Measurements from ENCODE around the gene TIGD6.
"Not testable (repeated sequence)": the region's sequence is repeated elsewhere in the genome, so short reads cannot be mapped to it uniquely, and the experiment has no call there.

TIGD6 gene

DNA sequence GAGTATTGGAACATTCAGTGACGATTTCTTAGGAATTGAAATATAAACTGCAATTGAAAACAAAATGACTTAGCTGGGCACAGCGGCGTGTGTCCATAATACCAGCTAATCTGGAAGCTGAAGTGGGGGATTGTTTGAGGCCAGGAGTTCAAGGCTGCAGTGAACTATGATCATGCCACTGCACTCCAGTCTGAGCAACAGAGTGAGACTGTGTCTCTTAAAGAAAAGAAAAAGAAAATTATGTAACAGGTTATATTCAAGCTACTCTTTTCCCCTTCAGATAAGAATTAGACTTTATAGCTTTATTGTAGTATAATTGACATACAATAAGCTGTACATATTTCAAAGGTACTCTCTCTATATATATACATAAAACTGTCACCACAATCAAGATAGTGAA lies 33.5 kb downstream of the TIGD6 start:
- DNase-seq = no peak

GRCh38 chr5:149963729-149964128 lies 36.7 kb downstream of the TIGD6 start:
- no peak for DNase-seq

GRCh38 chr5:149962601-149963300 lies 37.7 kb downstream of the TIGD6 start:
- no peak for DNase-seq

DNA sequence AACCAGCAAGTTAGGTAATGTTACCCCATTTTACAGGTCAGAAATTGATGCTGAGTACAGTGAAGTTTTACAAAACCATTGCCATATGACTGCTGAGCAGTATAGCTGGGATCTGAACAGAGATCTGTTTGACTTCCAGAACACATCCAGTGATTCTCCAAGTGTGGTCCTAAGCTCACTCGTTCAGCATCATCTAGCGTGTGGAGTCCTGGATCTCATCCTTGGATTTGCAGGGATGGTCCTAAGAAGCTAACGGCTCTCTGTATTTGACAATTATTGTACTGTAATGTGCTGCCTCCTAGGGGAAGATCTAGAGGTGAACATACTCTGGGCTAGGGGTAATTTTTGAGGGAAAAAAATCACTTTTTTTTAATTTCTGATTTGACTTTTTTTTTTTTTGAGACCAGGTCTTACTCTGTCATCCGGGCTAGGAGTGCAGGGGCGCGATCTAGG lies 38.5 kb downstream of the TIGD6 start:
- DNase-seq = peak; percentile 23

DNA sequence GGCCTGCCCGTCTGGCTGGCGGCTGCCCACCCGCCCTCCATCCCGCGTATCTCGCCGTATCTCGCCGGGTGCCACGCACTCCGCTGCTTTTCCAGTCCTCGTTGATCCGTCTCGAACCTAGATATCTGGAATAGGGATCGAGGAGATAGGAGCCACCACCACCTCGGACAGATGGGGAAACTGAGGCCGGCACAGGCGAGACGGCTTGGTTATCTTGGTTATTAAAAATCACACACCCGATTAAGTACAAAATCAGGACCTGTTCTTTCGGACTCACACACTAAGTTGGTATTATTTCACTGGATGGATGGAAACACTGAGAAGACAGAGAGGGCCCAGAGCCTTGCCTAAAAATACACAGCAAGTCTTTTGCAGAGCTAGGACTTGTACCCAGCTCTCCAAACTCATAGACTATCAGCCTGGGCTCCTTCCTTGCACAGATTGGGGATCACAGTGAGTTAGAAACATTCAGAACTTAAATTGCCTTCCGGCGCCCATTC lies 39.2 kb downstream of the TIGD6 start:
- DNase-seq = no peak

DNA sequence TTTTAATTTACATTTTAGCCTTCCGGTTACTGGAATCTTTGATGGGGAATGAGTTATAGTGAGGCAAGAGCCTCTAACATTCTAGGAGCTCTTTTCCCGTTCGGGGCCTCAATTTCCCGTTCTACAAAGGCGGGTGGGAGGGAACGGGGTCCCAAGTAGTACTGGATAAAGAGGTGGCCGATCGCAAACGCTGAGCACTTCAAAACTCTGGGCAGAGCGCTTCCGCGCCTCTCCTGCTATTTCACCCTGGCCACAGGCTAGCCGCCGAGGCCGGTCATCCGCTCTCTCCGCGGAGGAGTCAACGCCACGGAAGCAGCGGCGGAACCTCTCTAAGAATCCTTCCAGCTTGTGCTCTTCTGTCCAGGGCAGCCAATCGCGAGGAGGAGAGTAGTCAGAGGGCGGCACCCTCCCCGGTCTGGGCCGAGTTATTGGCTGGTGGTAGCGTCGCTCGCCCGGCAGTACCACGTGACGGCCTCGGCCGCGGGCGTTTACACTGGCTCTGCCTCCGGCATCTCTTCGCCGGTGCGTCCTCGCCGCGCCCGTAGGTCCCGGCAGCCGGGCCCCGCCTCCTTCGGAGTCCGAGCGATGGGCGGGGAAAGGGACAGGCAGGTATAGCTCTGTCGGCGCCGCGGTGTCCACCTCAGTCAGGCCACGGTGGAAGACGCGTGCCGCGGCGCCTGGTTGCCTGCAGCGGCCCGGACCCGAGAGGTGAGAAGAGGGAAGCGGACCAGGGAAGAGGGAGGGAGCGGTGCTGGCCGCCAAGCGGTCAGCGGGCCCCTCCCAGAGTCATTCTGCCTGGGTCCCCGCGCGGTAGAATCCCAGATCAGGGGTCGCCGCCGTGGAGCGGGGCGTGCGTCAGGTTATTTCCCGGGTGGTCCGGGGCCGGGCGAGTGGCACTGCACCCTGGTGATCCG lies 39.9 kb downstream of the TIGD6 start, which contains the start of gene SLC26A2:
Gene SLC26A2, plus strand, starts transcription at position 487 of the 914 bp plus-strand sequence. CDS start 16,895 bp downstream, outside the sequence.
- peak; percentile 95 for DNase-seq

GRCh38 chr5:149959406-149960236 lies 40.8 kb downstream of the TIGD6 start:
- peak; percentile 70 for DNase-seq

DNA sequence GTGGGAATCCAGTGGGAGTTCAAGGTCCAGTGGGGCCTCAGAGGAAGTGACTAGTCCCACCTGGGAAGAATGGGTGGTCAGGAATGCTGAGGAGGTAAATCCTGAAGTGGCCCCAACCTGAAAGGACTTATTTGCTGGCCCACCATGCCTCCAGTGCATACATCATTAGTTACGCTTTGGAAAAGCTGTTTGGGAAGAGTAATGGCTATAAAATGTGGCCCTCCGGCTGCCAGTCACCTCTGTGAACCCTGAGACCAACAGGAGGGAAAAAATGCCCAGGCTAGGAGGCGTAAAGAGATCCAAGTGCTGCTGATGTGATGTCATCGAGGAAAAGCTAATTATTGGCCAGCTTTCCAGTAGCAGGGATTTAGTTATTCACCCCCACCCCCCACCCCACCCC lies 42.6 kb downstream of the TIGD6 start:
- no peak for DNase-seq

GRCh38 chr5:149956685-149957084 lies 43.8 kb downstream of the TIGD6 start:
- DNase-seq = no peak

DNA sequence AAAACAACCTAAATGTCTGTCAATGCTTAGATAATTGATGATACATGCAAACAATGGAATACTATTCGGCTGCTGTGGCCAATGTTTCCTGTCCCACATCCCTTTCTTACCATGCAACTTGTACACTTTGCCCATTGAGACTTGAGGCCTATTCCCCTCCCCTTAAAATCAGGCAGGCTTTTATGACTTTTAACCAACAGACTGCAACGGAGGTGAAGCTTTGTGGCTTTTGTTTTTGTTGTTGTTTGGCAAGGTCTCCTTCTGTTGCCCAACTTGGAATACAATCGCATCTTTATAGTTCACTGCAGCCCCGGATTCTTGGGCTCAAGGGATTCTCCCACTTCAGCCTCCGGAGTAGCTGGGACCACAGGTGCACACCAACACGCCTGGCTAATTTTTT lies 45.7 kb downstream of the TIGD6 start:
- DNase-seq = no peak

- no peak for DNase-seq
These were observed 46.9 kb downstream of the TIGD6 start for GRCh38 chr5:149953436-149954121.

- no peak for DNase-seq
These were observed 49.2 kb downstream of the TIGD6 start for GRCh38 chr5:149951138-149951749.

DNA sequence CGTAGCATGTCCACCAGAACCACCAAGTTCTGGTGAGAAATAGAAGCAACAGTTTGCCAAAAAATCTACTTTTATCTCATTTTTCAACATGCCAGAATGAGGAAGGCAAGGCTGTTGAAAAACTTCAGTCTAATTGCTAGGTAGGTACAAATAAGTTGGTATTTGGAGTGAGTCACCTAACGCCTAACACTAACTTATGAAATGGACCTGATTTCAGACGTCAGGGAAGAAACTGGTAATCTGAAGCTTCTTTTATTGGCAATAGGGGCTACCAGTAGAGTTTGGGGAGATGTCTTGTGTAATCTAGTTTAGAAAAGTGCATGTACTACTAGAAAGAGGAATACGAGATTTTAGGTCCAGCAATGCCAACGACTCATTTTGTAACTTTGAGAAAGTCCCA lies 51.5 kb downstream of the TIGD6 start:
- DNase-seq = no peak

GRCh38 chr5:149946118-149946517 lies 54.3 kb downstream of the TIGD6 start:
- DNase-seq = no peak

DNA sequence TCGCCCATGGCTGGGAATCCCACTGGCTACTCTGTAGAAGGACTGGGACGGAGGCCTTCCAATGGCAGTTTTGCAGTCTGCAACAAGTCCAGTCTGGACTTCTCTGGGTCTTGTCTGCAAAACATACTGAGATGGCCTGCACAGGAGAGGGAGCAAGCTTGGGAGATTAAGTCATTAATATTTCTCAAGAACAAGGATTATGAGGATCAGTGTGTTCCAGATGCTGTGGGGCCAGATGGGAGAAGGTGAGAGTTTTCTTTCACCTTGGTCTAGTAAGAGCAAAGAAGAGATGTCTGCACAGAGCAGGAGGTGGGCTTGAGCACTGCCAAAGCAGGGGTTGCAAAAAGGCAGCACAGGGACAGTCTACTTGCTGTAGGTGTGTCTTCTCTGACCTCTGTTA lies 55.8 kb downstream of the TIGD6 start, which contains the start of gene PDE6A:
Gene PDE6A, minus strand, starts transcription at position 128 of the 400 bp plus-strand sequence. Its CDS starts 120 bp downstream, at position 8.
- no peak for DNase-seq

- not testable (repeated sequence) for DNase-seq
These were observed 57.1 kb downstream of the TIGD6 start for GRCh38 chr5:149943177-149943949.
